GM12891 (cell line): Measurements from ENCODE around the gene DNAH11.

Experiments used
- PAX5 ChIP-seq: IDR thresholded peaks from 2 replicates; pipeline ENCODE4 v1.6.1; 2011; ENCODE audit warnings: low read length, moderate library complexity, mild to moderate bottlenecking; ENCODE audit not compliant: insufficient read depth, severe bottlenecking
- POLR2A ChIP-seq: IDR thresholded peaks from 2 replicates; pipeline ENCODE4 v1.6.1; 2011; ENCODE audit warnings: low read depth, low read length, control low read depth
- POLR2AphosphoS5 ChIP-seq: IDR thresholded peaks from 2 replicates; pipeline ENCODE4 v1.6.1; 2011; ENCODE audit warnings: low read depth, low read length, control low read depth
- POU2F2 ChIP-seq: IDR thresholded peaks from 2 replicates; pipeline ENCODE4 v1.6.1; 2011; ENCODE audit warnings: low read depth, mild to moderate bottlenecking, control low read depth, low read length, moderate library complexity
- SPI1 ChIP-seq: IDR thresholded peaks from 2 replicates; pipeline ENCODE4 v1.6.1; 2011; ENCODE audit warnings: low read depth, low read length, control low read depth
- TAF1 ChIP-seq: IDR thresholded peaks from 2 replicates; pipeline ENCODE4 v1.6.1; 2011; ENCODE audit warnings: low read depth, low read length, control low read depth

- no peak for TF ChIP-seq SPI1
- TF ChIP-seq POLR2A: no peak
- TF ChIP-seq POLR2AphosphoS5: no peak
- no peak for TF ChIP-seq TAF1
- TF ChIP-seq POU2F2: no peak
- TF ChIP-seq PAX5: no peak
Measured at GRCh38 chr7:21948887-21949540, 406.2 kb downstream of the DNAH11 start.
